ENCODE data around the gene PNMA5.
A peak's percentile ranks its signal among the peaks of the same experiment; 100 is the strongest.

The PNMA5 gene

GRCh38 chrX:152958047-152958446 is 35.9 kb downstream of the PNMA5 start:
- DNase-seq = no peak

GRCh38 chrX:152950786-152951185 is 43.1 kb downstream of the PNMA5 start:
- no peak for DNase-seq

GRCh38 chrX:152949114-152949513 is 44.8 kb downstream of the PNMA5 start:
- no peak for DNase-seq

GRCh38 chrX:152946681-152947080 is 47.2 kb downstream of the PNMA5 start:
- DNase-seq = no peak

- no peak for DNase-seq
These were observed 48.6 kb downstream of the PNMA5 start for GRCh38 chrX:152945021-152945979.

- DNase-seq = no peak
These were observed 50.1 kb downstream of the PNMA5 start for GRCh38 chrX:152943826-152944225.

GRCh38 chrX:152942077-152942442 is 51.9 kb downstream of the PNMA5 start:
- DNase-seq = no peak

- DNase-seq = peak; percentile 96
These were observed 52.4 kb downstream of the PNMA5 start for GRCh38 chrX:152941328-152942076.
